Erythroblast (primary cell): ENCODE results near the gene RBM17.

Source experiments
- GATA1 ChIP-seq: IDR thresholded peaks from 2 replicates; pipeline ENCODE4 v1.6.1; 2011; ENCODE audit warnings: low read depth, mild to moderate bottlenecking, control low read depth, low read length, moderate library complexity
- POLR2A ChIP-seq: IDR thresholded peaks from 2 replicates; pipeline ENCODE4 v1.6.1; 2011; ENCODE audit warnings: mild to moderate bottlenecking, low read length

DNA sequence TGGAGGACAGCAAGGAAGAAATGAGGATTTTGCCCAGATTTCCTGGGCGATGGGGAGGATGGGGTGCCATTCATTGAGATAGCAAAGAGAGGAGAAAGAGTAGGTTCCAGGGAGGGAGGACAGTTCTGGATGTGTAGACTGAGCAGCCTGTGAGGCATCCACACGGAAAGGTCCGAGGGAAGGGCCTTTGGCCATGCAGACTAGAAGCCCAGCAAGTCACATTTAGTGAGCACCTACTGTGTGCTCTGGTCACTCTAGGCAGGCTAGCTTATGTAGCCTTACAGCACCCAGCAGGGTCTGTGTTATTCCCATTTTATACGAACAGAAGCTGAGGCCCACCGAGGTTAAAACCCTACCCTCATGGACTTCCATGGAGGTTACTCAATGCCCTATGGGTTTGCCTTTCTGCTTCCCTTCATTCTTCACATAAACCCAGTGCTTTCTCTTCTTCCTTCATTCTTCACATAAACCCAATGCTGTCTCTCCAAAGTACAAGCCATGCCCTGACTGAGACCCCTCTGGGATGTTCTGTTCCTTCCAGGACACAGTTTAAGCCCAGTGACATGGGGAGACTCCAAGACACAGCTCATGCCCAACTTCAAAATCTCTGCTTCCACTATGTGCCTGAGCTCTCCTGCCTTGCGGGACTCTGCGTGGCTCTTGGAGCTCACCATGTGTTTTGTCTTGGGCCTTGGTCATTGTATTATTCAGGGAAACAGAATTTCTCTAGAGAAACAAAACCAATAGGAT lies 40.4 kb upstream of the RBM17 start:
- TF ChIP-seq POLR2A (no peak), GATA1 (no peak)
